OCI-LY7 (cell line): ENCODE measurements around the gene MLKL. TPM values are rescaled to one million over a fixed set of nuclear protein-coding genes. Genes with fewer than 3 reads are reported as not detected.

Source experiments
- BruUV-seq: library from RNA; stranded (reverse); fragments of 400-500 nt; replicated peaks from 2 replicates; lab custom pipeline; 2021; lab: Mats Ljungman, UMichigan
- CTCF ChIA-PET: fragments of 300-600 bp; sonication (Branson Sonifier 250); formaldehyde crosslinking; loops from one replicate; lab custom pipeline; 2022; ENCODE audit warnings: antibody characterized with exemption; ENCODE audit not compliant: unreplicated experiment; lab: Charles Lee
- POLR2A ChIA-PET: fragments of 300-600 bp; sonication (Branson Sonifier 250); formaldehyde crosslinking; loops from one replicate; lab custom pipeline; 2022; ENCODE audit warnings: antibody characterized with exemption; lab: Charles Lee
- DNase-seq: peaks from one replicate; pipeline ENCODE4 v3.0.0-alpha.2; 2015; ENCODE audit warnings: low spot score
- H2AFZ ChIP-seq: fragments of 200-600 bp; sonication (generic), shearing (Covaris generic); 2 replicates; pipeline ENCODE4 v1.6.1; 2014; ENCODE audit warnings: mild to moderate bottlenecking, antibody characterized with exemption, low read length, moderate library complexity
- H3K27ac ChIP-seq: fragments of 200-600 bp; sonication (generic); 2 replicates; pipeline ENCODE4 v1.5.1; 2014; ENCODE audit warnings: mixed run types, low read depth, mild to moderate bottlenecking, moderate library complexity, low read length, inconsistent platforms; ENCODE audit not compliant: poor library complexity, severe bottlenecking
- H3K36me3 ChIP-seq: fragments of 200-600 bp; sonication (generic); 2 replicates; pipeline ENCODE4 v1.6.1; 2014; ENCODE audit warnings: mild to moderate bottlenecking, antibody characterized with exemption, low read length, moderate library complexity, mixed read lengths; ENCODE audit not compliant: insufficient read depth
- H3K4me1 ChIP-seq: fragments of 200-600 bp; sonication (generic); 2 replicates; pipeline ENCODE4 v1.5.1; 2014; ENCODE audit warnings: mild to moderate bottlenecking, low read length; ENCODE audit not compliant: insufficient read depth, poor library complexity, severe bottlenecking
- H3K4me2 ChIP-seq: fragments of 200-600 bp; sonication (generic); 2 replicates; pipeline ENCODE4 v1.6.1; 2014; ENCODE audit warnings: mild to moderate bottlenecking, low read length
- H3K4me3 ChIP-seq: fragments of 200-600 bp; sonication (generic); 2 replicates; pipeline ENCODE4 v1.5.1; 2014; ENCODE audit warnings: mild to moderate bottlenecking, low read depth, low read length; ENCODE audit not compliant: poor library complexity, severe bottlenecking
- H3K79me2 ChIP-seq: fragments of 200-600 bp; sonication (generic); 2 replicates; pipeline ENCODE4 v1.6.1; 2016; ENCODE audit warnings: low read depth, mild to moderate bottlenecking, low read length, moderate library complexity, mixed read lengths; ENCODE audit not compliant: insufficient read depth
- H3K9me2 ChIP-seq: fragments of 200-600 bp; sonication (generic); 2 replicates; pipeline ENCODE4 v1.6.1; 2016; ENCODE audit warnings: mild to moderate bottlenecking, low read length, mixed read lengths; ENCODE audit not compliant: insufficient read depth
- H3K9me3 ChIP-seq: fragments of 200-600 bp; sonication (generic); 2 replicates; pipeline ENCODE4 v1.6.1; 2014; ENCODE audit warnings: mild to moderate bottlenecking, mixed run types, low read length, mixed read lengths
- H4K20me1 ChIP-seq: fragments of 200-600 bp; sonication (generic); 2 replicates; pipeline ENCODE4 v1.6.1; 2014; ENCODE audit warnings: mild to moderate bottlenecking, antibody characterized with exemption, low read length, moderate library complexity, mixed read lengths; ENCODE audit not compliant: insufficient read depth
- CTCF ChIP-seq: fragments of 200-600 bp; sonication (generic); conservative IDR thresholded peaks from 2 replicates; pipeline ENCODE4 v1.5.1; 2014; ENCODE audit warnings: mild to moderate bottlenecking, antibody characterized with exemption, low read length, moderate library complexity, mixed read lengths
- EZH2phosphoT487 ChIP-seq: fragments of 200-600 bp; sonication (generic); IDR thresholded peaks from 2 replicates; pipeline ENCODE4 v1.6.1; 2018; ENCODE audit warnings: low read depth, borderline replicate concordance, mild to moderate bottlenecking, mixed run types, antibody characterized with exemption, low read length, moderate library complexity, mixed read lengths
- intact Hi-C: fragments of 100-400 bp; cut with micrococcal nuclease; formaldehyde crosslinking; loops from one replicate; pipeline ENCODE4 v1.10.0; 2022; ENCODE audit not compliant: unreplicated experiment
- total RNA-seq, 2 experiments: library from RNA; depleted of rRNA in 1 of 2; stranded (reverse); fragments of >200 nt in 1 of 2; shearing (Covaris generic) in 1 of 2; gene quantifications; 2 replicates each; pipeline ENCODE4 v1.2.3, GENCODE V29; 2014 to 2022

Gene MLKL
- total RNA-seq, 2 experiments from 2014 or later, result 8.0 to 9.0 TPM

- H3K27ac ChIP-seq, result no peak overlapping the region
- H3K36me3 ChIP-seq, result no peaks in the 10 kb centered on the region
- H3K4me1 ChIP-seq, result no peaks in the 10 kb centered on the region
- no peak overlapping the region for H3K4me3 ChIP-seq
- H3K79me2 ChIP-seq, result no peaks in the 10 kb centered on the region
- intact Hi-C loops, result no loop called here
- no peak for DNase-seq
- H3K9me3 ChIP-seq, result no peaks in the 10 kb centered on the region
- BruUV-seq, result no TSS peak
- no peak overlapping the region for H3K4me2 ChIP-seq
- no peaks in the 10 kb centered on the region for H4K20me1 ChIP-seq
- ChIA-PET POLR2A (no interaction called here), CTCF (no interaction called here)
- H3K9me2 ChIP-seq, result no peaks in the 10 kb centered on the region
- no peak for TF ChIP-seq EZH2phosphoT487
- no peak for TF ChIP-seq CTCF
- H2AFZ ChIP-seq, result no peak overlapping the region
Measured at GRCh38 chr16:74737521-74737920, 36.9 kb upstream of the MLKL start.

GRCh38 chr16:74736531-74737157, 36.0 kb upstream of the MLKL start:
- intact Hi-C loops, result no loop called here
- no peak overlapping the region for H3K4me3 ChIP-seq
- H3K36me3 ChIP-seq, result no peaks in the 10 kb centered on the region
- H3K9me2 ChIP-seq, result no peaks in the 10 kb centered on the region
- no peak for DNase-seq
- H3K4me1 ChIP-seq, result no peaks in the 10 kb centered on the region
- no peak overlapping the region for H3K27ac ChIP-seq
- no peak overlapping the region for H2AFZ ChIP-seq
- ChIA-PET POLR2A (no interaction called here), CTCF (no interaction called here)
- TF ChIP-seq EZH2phosphoT487 (no peak), CTCF (no peak)
- no peaks in the 10 kb centered on the region for H3K9me3 ChIP-seq
- H4K20me1 ChIP-seq, result no peaks in the 10 kb centered on the region
- no peak overlapping the region for H3K4me2 ChIP-seq
- H3K79me2 ChIP-seq, result no peaks in the 10 kb centered on the region
- no TSS peak for BruUV-seq

GRCh38 chr16:74735554-74735953, 34.9 kb upstream of the MLKL start:
- ChIA-PET POLR2A (interaction anchor here (0.6 kb wide), 1 partner anchor 637 kb away, joined by 3 read pairs; no protein-coding TSS in a partner anchor), CTCF (no interaction called here)
- no TSS peak for BruUV-seq
- no peak overlapping the region for H2AFZ ChIP-seq
- H3K9me2 ChIP-seq, result no peaks in the 10 kb centered on the region
- no peaks in the 10 kb centered on the region for H3K36me3 ChIP-seq
- no peak for DNase-seq
- no peaks in the 10 kb centered on the region for H4K20me1 ChIP-seq
- H3K4me1 ChIP-seq, result no peaks in the 10 kb centered on the region
- H3K4me2 ChIP-seq, result no peak overlapping the region
- no peaks in the 10 kb centered on the region for H3K9me3 ChIP-seq
- H3K27ac ChIP-seq, result no peak overlapping the region
- H3K79me2 ChIP-seq, result no peaks in the 10 kb centered on the region
- TF ChIP-seq EZH2phosphoT487 (no peak), CTCF (no peak)
- H3K4me3 ChIP-seq, result no peak overlapping the region
- intact Hi-C loops, result no loop called here
